Ascending aorta (tissue), 2 donors: ENCODE results near the gene PAPLN. TPM values are rescaled to one million over a fixed set of nuclear protein-coding genes. Genes with fewer than 3 reads are reported as not detected.
"Not testable (repeated sequence)": the region's sequence is repeated elsewhere in the genome, so short reads cannot be mapped to it uniquely, and the experiment has no call there.

Source experiments
- DNase-seq, 2 donors: peaks; one replicate each; pipeline ENCODE4 v3.0.0-alpha.2; 2019; ENCODE audit warnings: low spot score in 2 of 2
- H3K27ac ChIP-seq, 2 donors: fragments of 200-600 bp; sonication (generic); one replicate each; pipeline ENCODE4 v1.5.1; 2016 to 2017; ENCODE audit warnings: mild to moderate bottlenecking in 1 of 2
- H3K27me3 ChIP-seq: fragments of 200-600 bp; sonication (generic); one replicate; pipeline ENCODE4 v1.5.1; 2017
- H3K36me3 ChIP-seq, 2 donors: fragments of 200-600 bp; sonication (generic); one replicate each; pipeline ENCODE4 v1.5.1; 2016
- H3K4me1 ChIP-seq, 2 donors: fragments of 200-600 bp; sonication (generic); one replicate each; pipeline ENCODE4 v1.5.1; 2016 to 2017; ENCODE audit warnings: mild to moderate bottlenecking in 1 of 2
- H3K4me3 ChIP-seq, 2 donors: fragments of 200-600 bp; sonication (generic); one replicate each; pipeline ENCODE4 v1.5.1; 2016 to 2017; ENCODE audit warnings: mild to moderate bottlenecking in 1 of 2
- H3K9me3 ChIP-seq, 2 donors: fragments of 200-600 bp; sonication (generic); one replicate each; pipeline ENCODE4 v1.5.1; 2016
- CTCF ChIP-seq, 3 experiments: fragments of 200-600 bp in 2 of 3; fragments of 450-650 bp in 1 of 3; sonication (generic) in 2 of 3; IDR thresholded peaks; one replicate each; pipeline ENCODE4 v1.5.1; 2016 to 2019; ENCODE audit warnings: antibody characterized with exemption in 3 of 3, mild to moderate bottlenecking in 1 of 3, moderate library complexity in 1 of 3
- intact Hi-C: fragments of 100-400 bp; cut with DNase I; formaldehyde crosslinking; loops from one replicate; pipeline ENCODE4 v1.15.1; 2023
- total RNA-seq: library from RNA; depleted of rRNA; stranded (reverse); fragments of >200 nt; gene quantifications from one replicate; pipeline ENCODE4 v1.1.0, GENCODE V29; 2016

PAPLN gene
- 4.9 TPM for total RNA-seq

- no peaks in the 10 kb centered on the region for H3K9me3 ChIP-seq
- no peak for TF ChIP-seq CTCF (IDR thresholded peaks at IDR 0.05)
- no peak for DNase-seq
- H3K4me1 ChIP-seq = peaks cover 27 to 29% of the 10 kb centered on the region in 2 donors
- no peaks in the 10 kb centered on the region for H3K36me3 ChIP-seq
- peaks cover 20% of the 10 kb centered on the region for H3K27me3 ChIP-seq
- H3K4me3 ChIP-seq = peak within 1 kb of the TSS; percentile 53 to 64
- no peak within 1 kb of the TSS for H3K27ac ChIP-seq
- intact Hi-C loops = no loop called here
These were observed at the start of gene PAPLN for GRCh38 chr14:73237219-73237785. TSS of gene PAPLN (plus strand) at chr14:73237506. CDS start at chr14:73239779, 2,273 bp downstream.

GRCh38 chr14:73188501-73188911, 48.8 kb upstream of the PAPLN start:
- H3K9me3 ChIP-seq = no peaks in the 10 kb centered on the region
- TF ChIP-seq CTCF (IDR thresholded peaks at IDR 0.05) = no peak
- no peaks in the 10 kb centered on the region for H3K4me1 ChIP-seq
- intact Hi-C loops = no loop called here
- H3K27ac ChIP-seq = no peak overlapping the region
- no peak overlapping the region for H3K4me3 ChIP-seq
- no peak for DNase-seq
- peaks cover 32 to 67% of the 10 kb centered on the region in 2 donors for H3K36me3 ChIP-seq
- no peaks in the 10 kb centered on the region for H3K27me3 ChIP-seq

GRCh38 chr14:73189651-73190050, 47.7 kb upstream of the PAPLN start:
- no peak for TF ChIP-seq CTCF (IDR thresholded peaks at IDR 0.05)
- H3K36me3 ChIP-seq = peaks cover 42 to 76% of the 10 kb centered on the region in 2 donors
- intact Hi-C loops = no loop called here
- no peak overlapping the region for H3K27ac ChIP-seq
- no peak for DNase-seq
- no peaks in the 10 kb centered on the region for H3K4me1 ChIP-seq
- no peaks in the 10 kb centered on the region for H3K27me3 ChIP-seq
- no peaks in the 10 kb centered on the region for H3K9me3 ChIP-seq
- H3K4me3 ChIP-seq = no peak overlapping the region

- no peak for TF ChIP-seq CTCF (IDR thresholded peaks at IDR 0.05)
- intact Hi-C loops = no loop called here
- DNase-seq = no peak
- no peak overlapping the region for H3K4me3 ChIP-seq
- H3K4me1 ChIP-seq = no peaks in the 10 kb centered on the region
- H3K36me3 ChIP-seq = peaks cover 47 to 84% of the 10 kb centered on the region in 2 donors
- no peaks in the 10 kb centered on the region for H3K9me3 ChIP-seq
- H3K27ac ChIP-seq = no peak overlapping the region
- H3K27me3 ChIP-seq = no peaks in the 10 kb centered on the region
These were observed 45.9 kb upstream of the PAPLN start for GRCh38 chr14:73191441-73191840.

GRCh38 chr14:73194306-73194705, 43.0 kb upstream of the PAPLN start:
- H3K4me1 ChIP-seq, H3K27me3 ChIP-seq, H3K27ac ChIP-seq, DNase-seq, H3K4me3 ChIP-seq, H3K9me3 ChIP-seq, intact Hi-C loops: not testable (repeated sequence)
- peaks cover 56 to 87% of the 10 kb centered on the region in 2 donors for H3K36me3 ChIP-seq

- Histone ChIP-seq H3K9me3 (no peaks in the 10 kb centered on the region), H3K4me1 (no peaks in the 10 kb centered on the region), H3K27ac (no peak overlapping the region), H3K36me3 (peaks cover 51 to 93% of the 10 kb centered on the region in 2 donors), H3K4me3 (no peak overlapping the region), H3K27me3 (no peaks in the 10 kb centered on the region)
- DNase-seq = no peak
- intact Hi-C loops = no loop called here
- TF ChIP-seq CTCF (IDR thresholded peaks at IDR 0.05) = no peak
These were observed 39.1 kb upstream of the PAPLN start for GRCh38 chr14:73198253-73198652.
